Heart left ventricle (tissue), 13 donors: Measurements from ENCODE around the gene CSF2.

Source experiments
- CTCF ChIP-seq, 12 donors: fragments of 200-600 bp; sonication (generic) in 4 of 12; IDR thresholded peaks; one replicate each; pipeline versions ENCODE4 v1.5.0 to v1.8.0; 2018 to 2022; ENCODE audit warnings: antibody characterized with exemption in 12 of 12, mild to moderate bottlenecking in 5 of 12
- POLR2A ChIP-seq, 2 donors: fragments of 450-650 bp; IDR thresholded peaks; one replicate each; pipeline ENCODE4 v1.6.1; 2017; ENCODE audit warnings: antibody characterized with exemption in 2 of 2, mild to moderate bottlenecking in 2 of 2, moderate library complexity in 2 of 2
- donor health status: ischemic (EF 13 %, LVEDD 7.1; RV severe dilation, severe dysfunction).
- donor health status: DM: no; HTN: yes; CAD: no.
- donor health status: DM: no; HTN: no; CAD: no.
- donor health status: ischemic (EF 25% LVEDD 6.9; RV normal size, moderate dysfunction).
- donor health status: ischemic (EF 25% LVEDD 5.7; RV mildly dilated, moderate dysfunction).
- donor health status: ischemic (EF 35%, LVEDD 5.7; RV mildly dilated, moderate dysfunction).
- donor health status: nonischemic (EF 11% LVEDD 7.7; RV severe dilation, severe dysfunction).
- donor health status: DM: yes; HTN: yes; CAD: no.
- donor health status: PGD.
- donor health status: ischemic (EF 29% LVEDD 5.4; RV normal size, mild dysfunction).
- donor health status: nonischemic (EF 23%, LVEDD 6.1; RV moderate dilation, normal function).

DNA sequence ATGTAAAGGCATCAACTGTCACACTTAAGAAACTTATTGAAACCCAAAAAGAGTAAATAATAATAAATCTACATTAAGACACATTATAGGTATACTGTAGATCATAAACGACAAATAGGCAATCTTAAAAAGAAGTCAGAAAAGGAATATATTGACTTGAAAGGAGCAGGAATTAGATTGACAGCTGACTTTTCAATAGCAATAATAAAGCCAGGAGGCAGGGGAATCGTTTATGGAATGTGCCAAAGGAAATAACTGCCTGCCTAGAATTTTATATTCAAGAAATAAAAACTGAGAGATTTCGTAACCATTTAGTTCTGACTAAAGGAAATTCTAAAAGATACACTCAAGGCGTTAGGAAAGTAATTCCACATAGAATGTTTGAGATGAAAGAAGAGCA, 40.5 kb upstream of the CSF2 start:
- no peak for TF ChIP-seq CTCF (IDR thresholded peaks at IDR 0.05)
- TF ChIP-seq POLR2A (IDR thresholded peaks at IDR 0.05): no peak
